NB4 (cell line): Measurements from ENCODE around the gene PLEKHH3.

Experiments
- POLR2A ChIP-seq: IDR thresholded peaks from 2 replicates; pipeline ENCODE4 v1.6.1; 2011; ENCODE audit warnings: mild to moderate bottlenecking; ENCODE audit not compliant: insufficient read length; ENCODE audit errors: extremely low read depth
- TF ChIP-seq, protein P1 (sequence below): IDR thresholded peaks from one replicate; pipeline ENCODE4 v1.5.1; 2012; ENCODE audit warnings: low read depth, low read length
- TF ChIP-seq, protein P2 (sequence below): IDR thresholded peaks from 2 replicates; pipeline ENCODE4 v1.6.1; 2011; ENCODE audit warnings: low read depth, low read length

DNA sequence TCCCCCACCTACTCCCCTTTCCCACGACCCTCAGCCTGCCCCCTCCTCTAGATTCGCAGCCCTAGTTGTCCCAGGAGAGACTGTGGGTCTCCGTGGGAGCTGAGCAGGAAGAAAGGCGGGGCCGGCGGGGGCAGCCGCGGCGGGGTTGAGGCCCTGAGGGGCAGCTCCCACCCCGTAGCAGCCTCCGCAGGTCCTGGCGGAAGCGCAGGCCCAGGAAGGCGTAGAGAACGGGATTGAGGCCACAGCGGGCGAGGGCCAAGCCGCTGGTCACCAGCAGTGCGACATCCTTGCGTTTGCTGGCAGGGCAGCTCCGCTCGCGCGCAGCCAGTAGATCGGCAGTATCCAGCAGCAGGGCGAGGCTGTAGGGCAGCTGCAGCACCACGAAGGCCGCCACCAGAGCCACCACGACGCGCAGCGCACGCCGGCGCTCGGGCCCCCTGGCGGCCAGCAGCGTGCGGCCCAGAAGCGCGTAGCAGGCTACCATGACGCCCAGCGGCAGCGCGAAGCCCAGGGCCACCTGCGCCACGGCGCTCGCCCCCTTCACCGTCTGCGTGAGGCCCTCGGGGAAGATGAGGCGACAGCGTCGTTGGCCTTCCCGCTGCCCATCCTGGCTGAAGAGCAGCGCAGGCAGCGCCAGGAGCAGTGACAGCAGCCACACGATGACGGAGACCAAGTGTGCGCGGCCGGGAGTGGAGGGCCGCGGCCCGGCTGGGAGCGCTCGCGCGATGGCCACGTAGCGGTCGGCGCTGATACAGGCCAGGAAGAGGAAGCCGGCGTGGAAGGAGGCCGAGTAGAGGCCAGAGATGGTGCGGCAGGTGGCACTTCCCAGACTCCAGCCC is 2.9 kb upstream of the PLEKHH3 start:
- peak; percentile 42 for TF ChIP-seq POLR2A
- TF ChIP-seq, protein P1, sequence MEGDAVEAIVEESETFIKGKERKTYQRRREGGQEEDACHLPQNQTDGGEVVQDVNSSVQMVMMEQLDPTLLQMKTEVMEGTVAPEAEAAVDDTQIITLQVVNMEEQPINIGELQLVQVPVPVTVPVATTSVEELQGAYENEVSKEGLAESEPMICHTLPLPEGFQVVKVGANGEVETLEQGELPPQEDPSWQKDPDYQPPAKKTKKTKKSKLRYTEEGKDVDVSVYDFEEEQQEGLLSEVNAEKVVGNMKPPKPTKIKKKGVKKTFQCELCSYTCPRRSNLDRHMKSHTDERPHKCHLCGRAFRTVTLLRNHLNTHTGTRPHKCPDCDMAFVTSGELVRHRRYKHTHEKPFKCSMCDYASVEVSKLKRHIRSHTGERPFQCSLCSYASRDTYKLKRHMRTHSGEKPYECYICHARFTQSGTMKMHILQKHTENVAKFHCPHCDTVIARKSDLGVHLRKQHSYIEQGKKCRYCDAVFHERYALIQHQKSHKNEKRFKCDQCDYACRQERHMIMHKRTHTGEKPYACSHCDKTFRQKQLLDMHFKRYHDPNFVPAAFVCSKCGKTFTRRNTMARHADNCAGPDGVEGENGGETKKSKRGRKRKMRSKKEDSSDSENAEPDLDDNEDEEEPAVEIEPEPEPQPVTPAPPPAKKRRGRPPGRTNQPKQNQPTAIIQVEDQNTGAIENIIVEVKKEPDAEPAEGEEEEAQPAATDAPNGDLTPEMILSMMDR = peak; percentile 76
- TF ChIP-seq, protein P2, sequence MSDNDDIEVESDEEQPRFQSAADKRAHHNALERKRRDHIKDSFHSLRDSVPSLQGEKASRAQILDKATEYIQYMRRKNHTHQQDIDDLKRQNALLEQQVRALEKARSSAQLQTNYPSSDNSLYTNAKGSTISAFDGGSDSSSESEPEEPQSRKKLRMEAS = peak; percentile 85
